Activated CD4-positive, alpha-beta T cell treated with anti-CD3 and anti-CD28 coated beads for 36 hours (primary cell): ENCODE data around the gene HMGN5. TPM values are rescaled to one million over a fixed set of nuclear protein-coding genes. Genes with fewer than 3 reads are reported as not detected.
A peak's percentile ranks its signal among the peaks of the same experiment; 100 is the strongest.

Source experiments
- ATAC-seq: fragments of 200-7000 bp; cut with Tn5 transposase; one replicate; pipeline ENCODE4 v1.10.0; 2021; ENCODE audit warnings: mild to moderate bottlenecking, moderate library complexity
- CTCF ChIA-PET: fragments of 350-600 bp; sonication (Branson Sonifier 250); formaldehyde crosslinking; loops from one replicate; lab custom pipeline; 2021; ENCODE audit warnings: antibody characterized with exemption; lab: Charles Lee
- POLR2A ChIA-PET: fragments of 350-600 bp; sonication (Branson Sonifier 250); formaldehyde crosslinking; loops from one replicate; lab custom pipeline; 2021; ENCODE audit warnings: antibody characterized with exemption, inconsistent platforms; lab: Charles Lee
- DNase-seq: peaks from one replicate; pipeline ENCODE4 v3.0.0-alpha.2; 2020
- H3K27ac Mint-ChIP-seq: one replicate; pipeline ENCODE4 v1.8.0; 2021; ENCODE audit warnings: mixed read lengths
- H3K27me3 Mint-ChIP-seq: one replicate; pipeline ENCODE4 v1.8.0; 2021; ENCODE audit warnings: mixed read lengths
- H3K36me3 Mint-ChIP-seq: one replicate; pipeline ENCODE4 v1.8.0; 2021; ENCODE audit warnings: low read depth, mixed read lengths
- H3K4me1 Mint-ChIP-seq: one replicate; pipeline ENCODE4 v1.8.0; 2021; ENCODE audit warnings: mixed read lengths
- H3K4me3 Mint-ChIP-seq: one replicate; pipeline ENCODE4 v1.8.0; 2021; ENCODE audit warnings: mild to moderate bottlenecking, moderate library complexity, mixed read lengths
- H3K9me3 Mint-ChIP-seq: one replicate; pipeline ENCODE4 v1.8.0; 2021; ENCODE audit warnings: low read depth, mixed read lengths
- intact Hi-C, 2 experiments: fragments of 100-400 bp; cut with DNase I in 1 of 2; cut with micrococcal nuclease in 1 of 2; formaldehyde crosslinking; loops; one replicate each; pipeline versions ENCODE4 v1.14.2 to v1.15.1; 2022 to 2024; cut with DNase I, micrococcal nuclease
- total RNA-seq, 2 experiments: library from RNA; stranded (reverse); gene quantifications; one replicate each; pipeline ENCODE4 v1.2.3, GENCODE V29; 2021

The HMGN5 gene
- total RNA-seq, 2 experiments from 2014 or later, result 5.5 to 6.6 TPM

DNA sequence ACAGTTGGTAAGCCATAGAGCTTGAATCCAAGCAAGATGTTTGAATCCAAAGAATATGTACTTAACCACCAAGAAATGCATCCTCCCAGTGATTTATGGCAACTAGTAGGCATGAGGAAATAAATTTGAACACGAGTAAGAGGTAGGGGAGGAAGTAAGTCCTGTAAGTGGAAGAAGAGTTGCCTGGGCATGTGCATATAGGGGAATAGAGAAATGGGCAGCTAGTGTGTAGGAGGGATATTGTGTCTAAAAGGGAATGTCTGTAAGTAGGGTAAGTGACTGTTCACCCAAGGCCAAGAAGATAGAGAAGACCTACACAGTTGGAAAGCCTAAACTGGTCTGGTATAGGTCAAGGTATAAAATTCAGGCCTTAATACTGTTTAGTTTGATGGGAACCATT lies 4.8 kb upstream of the HMGN5 start:
- peaks cover 14% of the 10 kb centered on the region for H3K36me3 Mint-ChIP-seq
- H3K4me3 Mint-ChIP-seq, result no peak overlapping the region
- CTCF ChIA-PET, result no interaction called here
- POLR2A ChIA-PET, result no interaction called here
- H3K4me1 Mint-ChIP-seq, result peaks cover 28% of the 10 kb centered on the region
- DNase-seq, result no peak
- no peaks in the 10 kb centered on the region for H3K9me3 Mint-ChIP-seq
- intact Hi-C loops, result no loop called here
- H3K27ac Mint-ChIP-seq, result no peak overlapping the region
- ATAC-seq, result no peak
- H3K27me3 Mint-ChIP-seq, result no peaks in the 10 kb centered on the region

DNA sequence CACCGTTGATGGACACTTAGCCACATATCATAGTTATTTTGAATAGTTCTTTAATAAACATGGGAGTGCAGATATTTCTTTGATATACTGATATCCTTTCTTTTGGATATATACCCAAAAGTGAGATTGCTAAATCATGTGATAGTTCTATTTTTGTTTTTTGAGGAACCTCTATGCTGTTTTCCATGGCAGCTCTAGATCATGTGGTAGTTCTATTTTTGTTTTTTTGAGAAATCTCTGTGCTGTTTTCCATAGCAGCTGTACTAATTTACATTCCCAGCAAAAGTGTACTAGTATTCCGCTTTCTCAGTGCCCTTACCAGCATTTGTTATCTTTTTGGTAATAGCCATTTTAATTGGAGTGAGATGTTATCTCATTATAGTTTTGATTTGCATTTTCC lies 3.8 kb upstream of the HMGN5 start:
- ATAC-seq, result no peak
- H3K27me3 Mint-ChIP-seq, result no peaks in the 10 kb centered on the region
- no peak overlapping the region for H3K27ac Mint-ChIP-seq
- H3K4me1 Mint-ChIP-seq, result peaks cover 35% of the 10 kb centered on the region
- H3K4me3 Mint-ChIP-seq, result no peak overlapping the region
- POLR2A ChIA-PET, result no interaction called here
- no peak for DNase-seq
- CTCF ChIA-PET, result no interaction called here
- H3K36me3 Mint-ChIP-seq, result peaks cover 9% of the 10 kb centered on the region
- intact Hi-C loops, result no loop called here
- H3K9me3 Mint-ChIP-seq, result no peaks in the 10 kb centered on the region

DNA sequence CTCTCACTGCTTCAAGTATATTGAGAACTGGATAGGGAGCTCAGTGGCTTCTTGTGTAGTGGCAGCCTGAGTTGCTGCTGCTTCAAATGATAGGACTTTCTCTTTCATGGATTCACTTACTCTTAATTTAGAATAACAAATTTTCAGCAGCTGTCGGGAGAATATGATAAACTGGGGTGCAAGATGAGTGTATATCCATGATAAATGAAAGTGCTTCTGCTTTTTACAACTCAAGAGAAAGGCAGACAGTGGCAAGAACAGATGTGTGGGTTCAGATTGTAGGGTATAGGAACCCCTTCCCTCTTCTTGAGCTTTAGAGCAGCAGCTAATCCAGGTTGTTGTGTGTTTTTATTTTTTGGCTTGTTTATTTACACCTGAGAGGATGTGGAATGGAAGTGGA lies 1.2 kb upstream of the HMGN5 start:
- H3K4me3 Mint-ChIP-seq, result peak overlapping the region; percentile 88
- no peaks in the 10 kb centered on the region for H3K27me3 Mint-ChIP-seq

DNA sequence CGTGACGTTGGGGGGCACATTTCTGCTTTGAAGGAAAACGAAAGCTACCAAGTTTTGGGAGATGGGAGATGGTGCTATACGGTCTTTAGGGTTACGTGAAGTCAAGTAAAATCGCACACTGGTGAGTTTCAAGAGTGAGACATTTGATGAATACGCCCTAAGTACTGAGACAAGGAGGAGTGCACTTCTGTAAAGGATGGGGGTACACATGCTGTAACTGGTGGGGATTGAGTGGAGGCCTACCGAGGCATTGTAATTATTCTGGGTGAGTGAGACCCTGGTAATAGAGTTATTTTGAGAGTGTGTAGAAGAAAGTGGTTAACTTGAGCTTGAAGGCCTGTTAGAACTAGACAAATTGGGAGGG lies 725 bp upstream of the HMGN5 start:
- ATAC-seq, result peak; percentile 55
- POLR2A ChIA-PET, result interaction anchor here (0.8 to 1.4 kb wide), 2 partner anchors 393 kb away, joined by 4 to 5 read pairs; partner anchors contain the start of gene BRWD3
- H3K9me3 Mint-ChIP-seq, result no peaks in the 10 kb centered on the region
- H3K36me3 Mint-ChIP-seq, result peaks cover 9% of the 10 kb centered on the region
- intact Hi-C loops, result loop anchor here (1.0 to 5.0 kb wide), 4 partner anchors 81 to 395 kb away; partner anchors contain the start of gene BRWD3 (in 2 of the 2)
- H3K27ac Mint-ChIP-seq, result peak overlapping the region; percentile 97
- peaks cover 32% of the 10 kb centered on the region for H3K4me1 Mint-ChIP-seq
- H3K27me3 Mint-ChIP-seq, result no peaks in the 10 kb centered on the region
- H3K4me3 Mint-ChIP-seq, result peak overlapping the region; percentile 88
- peak; percentile 4 for DNase-seq
- CTCF ChIA-PET, result interaction anchor here (0.7 to 1.3 kb wide), 4 partner anchors 8 to 175 kb away, joined by 3 read pairs; no protein-coding TSS in a partner anchor

More for the DNA sequence above, 1.2 kb upstream of the HMGN5 start:
- ChIA-PET POLR2A (interaction anchor here (0.8 kb wide), 1 partner anchor 393 kb away, joined by 4 read pairs; the partner anchor contains the start of gene BRWD3), CTCF (interaction anchor here (0.7 to 1.3 kb wide), 4 partner anchors 9 to 175 kb away, joined by 3 read pairs; no protein-coding TSS in a partner anchor)
- Mint-ChIP-seq H3K9me3 (no peaks in the 10 kb centered on the region), H3K27ac (peak overlapping the region; percentile 97), H3K4me1 (peaks cover 33% of the 10 kb centered on the region), H3K36me3 (peaks cover 9% of the 10 kb centered on the region)
- intact Hi-C loops, result loop anchor here (1.0 to 5.0 kb wide), 4 partner anchors 82 to 396 kb away; partner anchors contain the start of gene BRWD3 (in 2 of the 2)
- DNase-seq (peak; percentile 3), ATAC-seq (no peak)

DNA sequence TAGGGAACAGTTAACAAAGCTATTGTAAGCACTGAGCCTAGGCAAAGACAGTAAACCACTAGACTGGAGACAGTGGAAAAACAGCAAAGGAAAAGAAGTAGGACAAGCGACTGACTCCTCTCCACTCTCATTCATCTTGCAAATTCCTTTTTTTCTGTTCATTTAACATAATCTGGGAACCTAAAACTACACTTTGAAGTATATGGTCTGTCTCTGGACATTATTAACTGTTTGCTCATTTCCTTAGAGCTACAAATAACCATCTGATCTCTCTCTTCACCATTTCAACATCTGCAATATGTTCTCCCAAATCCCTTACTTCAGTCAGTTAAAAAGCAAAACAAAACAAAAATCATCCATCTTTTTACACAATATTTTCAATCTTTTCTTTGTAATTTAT lies 642 bp downstream of the HMGN5 start:
- ChIA-PET POLR2A (interaction anchor here (0.7 to 1.4 kb wide), 2 partner anchors 135 to 392 kb away, joined by 3 to 5 read pairs; partner anchors contain the start of gene BRWD3), CTCF (no interaction called here)
- Mint-ChIP-seq H3K36me3 (peaks cover 9% of the 10 kb centered on the region), H3K9me3 (no peaks in the 10 kb centered on the region), H3K27ac (peak overlapping the region; percentile 97), H3K4me1 (peaks cover 27% of the 10 kb centered on the region), H3K27me3 (no peaks in the 10 kb centered on the region), H3K4me3 (peak overlapping the region; percentile 88)
- ATAC-seq, result no peak
- intact Hi-C loops, result loop anchor here in 1 of 2 experiments (5.0 kb wide), 1 partner anchor 394 kb away; the partner anchor contains the start of gene BRWD3
- DNase-seq, result no peak

DNA sequence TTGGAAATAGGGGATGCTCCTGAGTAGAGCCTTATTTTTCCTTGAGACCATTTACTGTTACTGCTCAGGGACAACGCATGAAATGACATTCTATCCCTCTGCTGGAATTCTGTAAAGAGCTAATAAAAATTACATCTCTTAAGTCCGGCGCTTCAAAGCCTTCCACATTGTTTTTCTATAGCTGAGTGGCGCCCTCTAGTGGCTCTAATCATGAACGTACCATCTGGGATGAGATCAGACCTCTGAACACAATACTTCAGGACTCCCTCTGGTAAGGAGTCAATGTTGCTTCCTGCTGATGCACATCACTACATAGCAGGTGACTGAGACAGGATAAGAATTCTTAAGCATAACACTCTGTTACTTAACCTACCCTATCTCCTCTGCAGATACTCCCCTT lies 6.0 kb downstream of the HMGN5 start:
- ATAC-seq (peak; percentile 78), DNase-seq (peak; percentile 70)
- H3K9me3 Mint-ChIP-seq, result no peaks in the 10 kb centered on the region
- POLR2A ChIA-PET, result no interaction called here
- H3K4me3 Mint-ChIP-seq, result no peak overlapping the region
- intact Hi-C loops, result loop anchor here (1.0 to 2.0 kb wide), 2 partner anchors 318 to 319 kb away; no protein-coding TSS in a partner anchor
- no peaks in the 10 kb centered on the region for H3K27me3 Mint-ChIP-seq
- H3K4me1 Mint-ChIP-seq, result peaks cover 3% of the 10 kb centered on the region
- CTCF ChIA-PET, result interaction anchor here (0.5 to 1.0 kb wide), 4 partner anchors 20 to 319 kb away, joined by 3 to 4 read pairs (median 3); no protein-coding TSS in a partner anchor
- no peak overlapping the region for H3K27ac Mint-ChIP-seq
- H3K36me3 Mint-ChIP-seq, result peaks cover 3% of the 10 kb centered on the region

DNA sequence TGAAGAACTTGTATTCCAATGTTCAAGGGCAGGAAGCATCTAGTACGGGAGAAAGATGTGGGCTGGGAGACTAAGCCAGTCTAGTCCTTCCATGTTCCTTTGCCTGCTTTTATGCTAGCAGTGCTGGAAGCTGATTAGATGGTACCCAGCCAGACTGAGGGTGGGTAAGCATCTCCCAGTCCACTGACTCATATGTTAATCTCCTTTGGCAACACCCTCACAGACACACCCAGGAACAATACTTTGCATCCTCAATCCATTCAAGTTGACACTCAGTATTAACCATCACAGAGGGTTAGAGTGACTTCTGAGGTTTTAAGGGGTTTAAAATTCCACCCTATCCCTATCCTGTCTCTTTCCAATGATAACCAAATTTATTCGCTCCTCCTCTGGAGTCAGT lies 6.5 kb downstream of the HMGN5 start:
- no peak for DNase-seq
- Mint-ChIP-seq H3K27ac (no peak overlapping the region), H3K4me1 (peaks cover 3% of the 10 kb centered on the region), H3K4me3 (no peak overlapping the region), H3K36me3 (peaks cover 3% of the 10 kb centered on the region), H3K9me3 (no peaks in the 10 kb centered on the region), H3K27me3 (no peaks in the 10 kb centered on the region)
- ChIA-PET POLR2A (no interaction called here), CTCF (interaction anchor here (0.5 to 1.0 kb wide), 4 partner anchors 20 to 318 kb away, joined by 3 to 4 read pairs (median 3); no protein-coding TSS in a partner anchor)
- no peak for ATAC-seq
- intact Hi-C loops, result loop anchor here (1.0 to 2.0 kb wide), 2 partner anchors 318 kb away; no protein-coding TSS in a partner anchor

DNA sequence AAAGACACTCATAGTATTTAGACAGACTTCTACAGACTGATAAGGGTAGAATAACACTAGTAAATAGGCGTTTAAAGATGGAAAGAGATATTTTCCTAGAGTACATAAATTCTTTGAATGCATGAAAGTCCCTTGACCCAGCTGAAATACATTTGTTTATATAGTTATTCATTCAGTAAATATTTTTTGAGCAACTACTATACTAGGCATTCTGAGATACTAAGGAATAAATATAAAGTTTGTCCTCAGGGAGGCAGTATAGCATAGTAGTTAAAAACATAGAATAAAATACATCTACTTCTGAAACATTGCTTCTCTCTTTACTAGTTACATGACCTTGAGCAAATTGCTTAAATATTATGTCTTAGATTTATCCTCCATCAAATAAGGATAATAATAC lies 27.4 kb downstream of the HMGN5 start:
- ATAC-seq (no peak), DNase-seq (no peak)
- Mint-ChIP-seq H3K27me3 (no peaks in the 10 kb centered on the region), H3K4me3 (no peak overlapping the region), H3K9me3 (no peaks in the 10 kb centered on the region), H3K27ac (no peak overlapping the region), H3K4me1 (no peaks in the 10 kb centered on the region), H3K36me3 (no peaks in the 10 kb centered on the region)
- ChIA-PET CTCF (interaction anchor here (0.6 to 1.4 kb wide), 4 partner anchors 53 to 235 kb away, joined by 3 to 7 read pairs (median 4); no protein-coding TSS in a partner anchor), POLR2A (no interaction called here)
- intact Hi-C loops, result loop anchor here (1.0 to 2.0 kb wide), 2 partner anchors 203 kb away; no protein-coding TSS in a partner anchor

DNA sequence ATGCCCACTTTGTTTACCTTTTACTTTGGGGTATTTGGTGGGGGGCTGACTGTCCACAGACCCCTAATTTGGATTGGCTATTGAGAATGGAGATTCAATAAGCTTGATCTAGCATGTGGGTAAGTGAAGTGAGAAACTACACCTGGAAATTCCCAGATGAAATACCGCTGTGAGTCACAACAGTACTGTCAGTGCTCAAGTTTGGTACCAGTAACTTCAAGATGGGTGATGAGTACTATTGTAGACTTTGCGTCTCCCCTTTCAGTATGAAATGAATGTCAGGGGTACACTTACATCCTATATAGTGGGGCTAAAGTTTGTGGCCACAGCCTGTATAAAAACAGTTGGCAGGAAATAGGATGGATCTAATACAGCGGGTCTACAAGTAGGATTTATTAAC lies 33.3 kb downstream of the HMGN5 start:
- Mint-ChIP-seq H3K4me1 (no peaks in the 10 kb centered on the region), H3K9me3 (no peaks in the 10 kb centered on the region), H3K4me3 (no peak overlapping the region), H3K27me3 (no peaks in the 10 kb centered on the region), H3K36me3 (no peaks in the 10 kb centered on the region), H3K27ac (no peak overlapping the region)
- DNase-seq, result no peak
- CTCF ChIA-PET, result no interaction called here
- POLR2A ChIA-PET, result no interaction called here
- intact Hi-C loops, result no loop called here
- no peak for ATAC-seq

DNA sequence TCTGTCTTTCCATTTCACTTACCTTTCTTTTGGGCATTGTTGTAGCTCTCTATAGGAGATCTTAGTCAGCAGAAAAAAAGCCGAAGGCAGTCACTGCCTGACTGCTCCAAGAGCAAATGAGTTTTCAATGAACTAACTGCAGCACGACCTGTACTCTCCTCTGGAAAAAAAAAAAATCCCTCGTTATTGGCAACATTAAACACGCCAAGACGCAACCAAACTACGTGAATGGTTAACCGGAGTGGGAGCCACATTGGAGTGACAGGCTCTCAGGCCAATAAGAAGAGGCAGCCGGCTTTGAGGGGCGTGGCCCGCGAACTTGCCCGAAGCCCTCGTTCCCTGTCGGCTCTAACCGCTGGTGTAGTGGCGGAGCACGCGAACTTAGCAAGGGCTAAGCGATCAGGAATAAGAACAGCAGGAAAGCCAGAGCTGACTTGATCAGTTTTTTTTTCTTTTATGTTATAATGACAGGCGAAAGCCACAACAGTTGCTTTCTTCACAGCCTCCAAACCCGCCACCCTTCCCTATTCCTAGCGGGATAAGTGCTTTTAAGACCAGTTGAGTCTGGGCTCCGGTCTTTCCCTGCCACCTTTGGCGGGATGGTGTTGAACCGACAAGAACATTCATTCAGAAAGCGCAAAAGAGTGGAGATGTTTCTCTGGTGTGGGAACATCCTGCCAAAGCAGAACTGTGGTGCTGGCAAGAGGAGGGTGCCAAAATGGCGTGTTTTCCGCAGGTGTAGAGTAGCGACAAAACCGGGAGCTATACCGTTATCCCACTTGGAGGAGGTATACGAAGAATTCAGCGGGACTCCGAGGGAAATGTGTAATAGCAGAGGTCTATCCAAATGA lies 80.0 kb downstream of the HMGN5 start:
- Mint-ChIP-seq H3K4me3 (peak overlapping the region; percentile 93), H3K9me3 (no peaks in the 10 kb centered on the region), H3K4me1 (peaks cover 4% of the 10 kb centered on the region), H3K27ac (peak overlapping the region; percentile 80), H3K36me3 (no peaks in the 10 kb centered on the region), H3K27me3 (peaks cover 4% of the 10 kb centered on the region)
- ChIA-PET POLR2A (interaction anchor here (0.7 kb wide), 1 partner anchor 312 kb away, joined by 12 read pairs; no protein-coding TSS in a partner anchor), CTCF (interaction anchor here (0.6 to 1.3 kb wide), 4 partner anchors 53 to 244 kb away, joined by 3 to 4 read pairs (median 4); no protein-coding TSS in a partner anchor)
- intact Hi-C loops, result loop anchor here (1.0 to 5.0 kb wide), 6 partner anchors 81 to 454 kb away; partner anchors contain the start of genes SH3BGRL (in 2 of the 2) and BRWD3 (in 1 of the 2)
- peak; percentile 89 for DNase-seq
- peak; percentile 98 for ATAC-seq

DNA sequence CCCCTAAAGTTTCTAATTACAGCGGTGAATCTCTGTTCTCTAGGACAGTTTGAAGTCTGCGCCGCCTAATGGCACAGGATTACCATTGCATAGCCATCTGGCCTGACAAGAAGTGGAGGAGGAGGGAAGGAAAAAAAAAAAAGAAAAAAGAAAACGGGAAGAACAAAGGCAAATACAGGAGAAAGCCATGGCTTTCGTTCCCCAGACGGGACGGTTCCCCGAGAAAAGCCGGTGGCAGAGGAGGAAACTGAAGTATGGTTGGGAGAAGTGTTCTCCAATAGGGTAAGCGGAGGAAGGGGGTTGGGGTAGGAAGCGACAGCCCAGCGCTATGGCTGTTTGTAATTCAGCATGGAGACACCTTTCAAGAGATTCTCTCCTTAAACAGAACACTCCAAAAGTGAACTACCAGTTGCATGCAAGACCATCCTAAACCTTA lies 80.8 kb downstream of the HMGN5 start:
- Mint-ChIP-seq H3K27ac (peak overlapping the region; percentile 80), H3K4me1 (peaks cover 4% of the 10 kb centered on the region), H3K36me3 (no peaks in the 10 kb centered on the region), H3K9me3 (no peaks in the 10 kb centered on the region), H3K27me3 (peaks cover 4% of the 10 kb centered on the region), H3K4me3 (peak overlapping the region; percentile 93)
- CTCF ChIA-PET, result interaction anchor here (0.7 to 1.3 kb wide), 5 partner anchors 9 to 244 kb away, joined by 3 to 8 read pairs (median 4); no protein-coding TSS in a partner anchor
- ATAC-seq (peak; percentile 61), DNase-seq (peak; percentile 60)
- POLR2A ChIA-PET, result no interaction called here
- intact Hi-C loops, result loop anchor here (1.0 to 5.0 kb wide), 6 partner anchors 81 to 454 kb away; partner anchors contain the start of genes SH3BGRL (in 2 of the 2) and BRWD3 (in 1 of the 2)
